Measurements from ENCODE around the gene DHX58. TPM values are rescaled to one million over a fixed set of nuclear protein-coding genes. Genes with fewer than 3 reads are reported as not detected.

DHX58 gene
- total RNA-seq, 2 experiments from 2014 or later: 33.5 to 35.6 TPM

DNA sequence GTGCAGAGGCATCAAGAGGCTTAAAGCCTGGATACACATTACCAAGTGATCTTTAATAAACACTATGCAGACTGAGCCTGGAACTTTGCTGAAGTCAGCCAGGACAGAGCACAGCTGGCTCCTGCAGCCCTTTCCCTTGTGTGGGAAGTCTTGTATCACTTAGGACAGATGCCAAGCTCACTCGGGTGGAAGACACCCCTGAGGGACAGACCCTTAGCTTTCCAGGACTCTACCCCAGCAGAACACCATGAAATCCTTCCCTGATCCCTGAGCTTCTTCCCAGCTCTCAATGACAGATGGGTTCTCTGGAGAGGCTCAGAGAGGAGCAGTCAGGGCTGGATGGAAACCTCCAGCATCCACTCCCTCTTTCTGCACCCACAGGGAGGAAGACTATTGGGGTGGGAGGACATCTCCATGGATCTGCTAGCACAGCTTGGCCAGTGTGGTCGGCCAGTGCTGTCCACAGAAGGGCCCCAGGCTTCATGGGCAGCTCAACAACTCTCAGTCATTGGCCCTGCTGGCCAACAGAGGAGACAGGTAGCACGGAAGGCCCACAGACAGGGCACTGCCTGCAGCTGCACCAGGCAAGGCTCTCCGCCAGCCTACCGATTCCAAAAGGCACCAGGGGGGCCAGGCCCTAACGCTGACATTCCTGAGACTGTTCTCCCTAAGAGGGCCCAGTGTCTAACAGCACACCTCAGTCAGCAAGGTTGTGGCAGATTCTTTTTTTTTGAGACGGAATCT, 26.4 kb upstream of the DHX58 start:
- Mint-ChIP-seq H3K4me1 (ENCODE audit: low read depth) (peaks cover 73% of the 10 kb centered on the region), H3K27me3 (no peaks in the 10 kb centered on the region), H3K27ac (no peak overlapping the region), H3K36me3 (ENCODE audit: low read depth) (peaks cover 57% of the 10 kb centered on the region), H3K9me3 (no peaks in the 10 kb centered on the region), H3K4me3 (no peak overlapping the region)
- Histone ChIP-seq H3K36me3 (ENCODE audit: insufficient read depth, low read length) (peaks cover 53% of the 10 kb centered on the region), H3K9me3 (ENCODE audit: control insufficient read depth in 1 of 2, insufficient read depth in 1 of 2, low read length in 2 of 2) (no peaks in the 10 kb centered on the region), H3K4me3 (ENCODE audit: low read length) (no peak overlapping the region), H3K4me1 (ENCODE audit: insufficient read depth, low read length) (peaks cover 67% of the 10 kb centered on the region), H3K27ac (ENCODE audit: low read depth in 1 of 2, low read length in 2 of 2) (no peak overlapping the region), H3K27me3 (ENCODE audit: control insufficient read depth in 1 of 2, insufficient read depth in 2 of 2, low read length in 2 of 2) (no peaks in the 10 kb centered on the region)
- intact Hi-C loops (cut with DNase I, micrococcal nuclease): no loop called here
- DNase-seq (no peak), ATAC-seq (ENCODE audit: poor library complexity) (no peak)
- TF ChIP-seq, protein P1, sequence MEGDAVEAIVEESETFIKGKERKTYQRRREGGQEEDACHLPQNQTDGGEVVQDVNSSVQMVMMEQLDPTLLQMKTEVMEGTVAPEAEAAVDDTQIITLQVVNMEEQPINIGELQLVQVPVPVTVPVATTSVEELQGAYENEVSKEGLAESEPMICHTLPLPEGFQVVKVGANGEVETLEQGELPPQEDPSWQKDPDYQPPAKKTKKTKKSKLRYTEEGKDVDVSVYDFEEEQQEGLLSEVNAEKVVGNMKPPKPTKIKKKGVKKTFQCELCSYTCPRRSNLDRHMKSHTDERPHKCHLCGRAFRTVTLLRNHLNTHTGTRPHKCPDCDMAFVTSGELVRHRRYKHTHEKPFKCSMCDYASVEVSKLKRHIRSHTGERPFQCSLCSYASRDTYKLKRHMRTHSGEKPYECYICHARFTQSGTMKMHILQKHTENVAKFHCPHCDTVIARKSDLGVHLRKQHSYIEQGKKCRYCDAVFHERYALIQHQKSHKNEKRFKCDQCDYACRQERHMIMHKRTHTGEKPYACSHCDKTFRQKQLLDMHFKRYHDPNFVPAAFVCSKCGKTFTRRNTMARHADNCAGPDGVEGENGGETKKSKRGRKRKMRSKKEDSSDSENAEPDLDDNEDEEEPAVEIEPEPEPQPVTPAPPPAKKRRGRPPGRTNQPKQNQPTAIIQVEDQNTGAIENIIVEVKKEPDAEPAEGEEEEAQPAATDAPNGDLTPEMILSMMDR (IDR thresholded peaks at IDR 0.05): no peak
- POLR2A ChIA-PET: no interaction called here
- CTCF ChIA-PET: no interaction called here

DNA sequence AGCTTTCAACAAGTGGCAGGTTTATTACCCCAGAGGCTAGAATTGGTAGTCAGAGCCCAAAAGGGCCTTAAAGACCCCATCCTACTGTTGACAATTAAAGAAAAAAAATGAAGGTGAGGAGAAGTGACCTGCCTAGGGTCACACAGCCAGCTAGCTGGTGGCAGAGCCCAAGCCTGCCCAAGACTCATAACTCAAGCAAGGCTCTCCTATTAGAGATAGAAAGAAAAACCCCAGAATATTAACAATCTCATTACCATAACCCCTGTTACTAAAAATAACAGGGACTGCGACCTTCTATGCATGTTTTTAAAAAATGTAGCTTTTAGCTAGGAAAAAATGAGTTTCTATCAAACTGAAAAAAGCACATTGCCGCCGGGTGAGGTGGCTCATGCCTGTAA, 24.1 kb upstream of the DHX58 start:
- no peak overlapping the region for H3K27ac ChIP-seq (ENCODE audit: low read depth in 1 of 2, low read length in 2 of 2)
- H3K4me3 Mint-ChIP-seq: no peak overlapping the region
- H3K36me3 Mint-ChIP-seq (ENCODE audit: low read depth): peaks cover 51% of the 10 kb centered on the region
- no peaks in the 10 kb centered on the region for H3K9me3 ChIP-seq (ENCODE audit: control insufficient read depth in 1 of 2, insufficient read depth in 1 of 2, low read length in 2 of 2)
- no peaks in the 10 kb centered on the region for H3K9me3 Mint-ChIP-seq
- peaks cover 44% of the 10 kb centered on the region for H3K36me3 ChIP-seq (ENCODE audit: insufficient read depth, low read length)
- DNase-seq (no peak), ATAC-seq (ENCODE audit: poor library complexity) (no peak)
- no peak overlapping the region for H3K4me3 ChIP-seq (ENCODE audit: low read length)
- POLR2A ChIA-PET: no interaction called here
- intact Hi-C loops (cut with DNase I, micrococcal nuclease): no loop called here
- peak overlapping the region; percentile 69 for H3K27ac Mint-ChIP-seq
- peaks cover 79% of the 10 kb centered on the region for H3K4me1 Mint-ChIP-seq (ENCODE audit: low read depth)
- CTCF ChIA-PET: no interaction called here
- TF ChIP-seq, protein P1 (IDR thresholded peaks at IDR 0.05): no peak
- H3K4me1 ChIP-seq (ENCODE audit: insufficient read depth, low read length): peaks cover 76% of the 10 kb centered on the region
- H3K27me3 Mint-ChIP-seq: no peaks in the 10 kb centered on the region
- H3K27me3 ChIP-seq (ENCODE audit: control insufficient read depth in 1 of 2, insufficient read depth in 2 of 2, low read length in 2 of 2): no peaks in the 10 kb centered on the region

DNA sequence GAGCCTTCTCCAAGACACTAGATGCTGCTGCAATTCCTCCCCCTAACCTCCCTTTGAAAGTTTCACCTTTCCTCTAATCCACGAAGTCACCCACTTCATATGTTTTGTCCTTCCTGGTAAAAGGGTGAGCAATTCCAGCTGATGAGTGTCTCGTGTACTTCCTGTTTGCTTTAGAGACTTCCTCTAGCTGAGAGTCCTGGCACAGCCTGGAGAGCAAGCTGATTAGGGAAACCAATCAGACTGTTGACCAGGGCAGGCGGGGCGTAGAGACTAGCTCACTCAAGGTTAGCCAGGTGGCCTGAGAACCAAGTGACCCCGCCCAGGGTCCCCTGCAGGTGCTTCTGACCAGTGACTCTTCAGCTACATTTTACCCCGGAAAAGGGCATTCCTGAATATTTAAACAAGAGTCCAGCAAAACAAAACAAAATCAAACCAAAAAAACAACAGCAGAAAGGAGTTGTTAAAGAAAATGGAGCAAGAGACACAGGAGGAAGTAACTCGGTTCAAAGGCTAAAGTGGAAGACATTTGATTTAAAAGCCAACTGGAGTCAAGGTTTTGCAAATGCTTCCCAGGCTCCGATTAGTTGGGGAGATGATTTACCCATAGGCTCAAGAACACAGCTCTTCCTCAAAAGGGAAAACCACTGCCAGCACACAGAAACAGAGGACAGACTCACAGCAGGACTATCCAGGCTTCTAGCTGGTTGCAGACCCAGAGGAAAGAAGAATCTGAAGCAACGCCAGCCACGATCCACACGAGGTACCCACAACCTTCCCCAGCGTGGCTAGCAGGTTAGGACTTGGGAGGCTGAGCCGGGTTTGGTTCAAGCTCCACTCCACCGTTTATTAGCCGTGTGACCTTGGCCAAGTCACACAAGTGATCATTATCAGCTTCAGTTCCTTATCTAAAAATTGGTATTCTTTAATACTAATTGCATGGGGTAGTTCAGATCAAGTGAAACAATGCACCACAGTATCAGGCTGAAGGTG, 23.4 kb upstream of the DHX58 start:
- intact Hi-C loops (cut with DNase I, micrococcal nuclease): no loop called here
- POLR2A ChIA-PET: interaction anchor here (0.8 kb wide), 1 partner anchor 116 kb away, joined by 4 read pairs; the partner anchor contains the start of gene NKIRAS2
- ATAC-seq (ENCODE audit: poor library complexity): no peak
- peaks cover 79% of the 10 kb centered on the region for H3K4me1 Mint-ChIP-seq (ENCODE audit: low read depth)
- TF ChIP-seq, protein P1 (IDR thresholded peaks at IDR 0.05): no peak
- Histone ChIP-seq H3K4me3 (ENCODE audit: low read length) (no peak overlapping the region), H3K9me3 (ENCODE audit: control insufficient read depth in 1 of 2, insufficient read depth in 1 of 2, low read length in 2 of 2) (no peaks in the 10 kb centered on the region), H3K36me3 (ENCODE audit: insufficient read depth, low read length) (peaks cover 42% of the 10 kb centered on the region), H3K4me1 (ENCODE audit: insufficient read depth, low read length) (peaks cover 73% of the 10 kb centered on the region), H3K27me3 (ENCODE audit: control insufficient read depth in 1 of 2, insufficient read depth in 2 of 2, low read length in 2 of 2) (no peaks in the 10 kb centered on the region), H3K27ac (ENCODE audit: low read depth in 1 of 2, low read length in 2 of 2) (peak overlapping the region in 1 of 2 donors; percentile 25)
- H3K27me3 Mint-ChIP-seq: no peaks in the 10 kb centered on the region
- CTCF ChIA-PET: no interaction called here
- peak in 3 of 14 experiments; percentile 34 to 47 (median 44) for DNase-seq
- H3K9me3 Mint-ChIP-seq: no peaks in the 10 kb centered on the region
- H3K4me3 Mint-ChIP-seq: peak overlapping the region; percentile 48
- peaks cover 51% of the 10 kb centered on the region for H3K36me3 Mint-ChIP-seq (ENCODE audit: low read depth)
- H3K27ac Mint-ChIP-seq: peak overlapping the region; percentile 69
